Right lobe of liver (tissue), 6 donors: ENCODE measurements around the gene PCGF2. TPM values are rescaled to one million over a fixed set of nuclear protein-coding genes. Genes with fewer than 3 reads are reported as not detected.

Experiments used
- ATAC-seq, 4 donors: fragments of 200-7000 bp; cut with Tn5 transposase; one replicate each; pipeline ENCODE4 v1.9.1; 2020; ENCODE audit warnings: mild to moderate bottlenecking in 4 of 4, moderate library complexity in 4 of 4
- DNase-seq, 3 donors: peaks; one replicate each; pipeline ENCODE4 v3.0.0-alpha.2; 2020
- H3K27ac ChIP-seq, 3 donors: fragments of 200-600 bp; one replicate each; pipeline ENCODE4 v1.8.0; 2022
- H3K27me3 ChIP-seq, 2 donors: fragments of 200-600 bp; one replicate each; pipeline ENCODE4 v1.8.0; 2022
- H3K36me3 ChIP-seq, 4 donors: fragments of 200-600 bp; sonication (generic) in 1 of 4; one replicate each; pipeline versions ENCODE4 v1.5.1 to v1.8.0; 2017 to 2022; ENCODE audit warnings: control low read depth in 1 of 4
- H3K4me1 ChIP-seq, 4 donors: fragments of 200-600 bp; sonication (generic) in 1 of 4; one replicate each; pipeline versions ENCODE4 v1.5.1 to v1.8.0; 2017 to 2022; ENCODE audit warnings: control low read depth in 1 of 4
- H3K4me3 ChIP-seq, 3 donors: fragments of 200-600 bp; one replicate each; pipeline ENCODE4 v1.8.0; 2022
- H3K9me3 ChIP-seq, 4 donors: fragments of 200-600 bp; sonication (generic) in 1 of 4; one replicate each; pipeline versions ENCODE4 v1.5.1 to v1.8.0; 2017 to 2022; ENCODE audit warnings: control low read depth in 1 of 4
- CTCF ChIP-seq, 4 donors: fragments of 200-600 bp in 3 of 4; fragments of 450-650 bp in 1 of 4; IDR thresholded peaks; one replicate each; pipeline versions ENCODE4 v1.5.1 to v1.8.0; 2016 to 2022; ENCODE audit warnings: antibody characterized with exemption in 4 of 4, mild to moderate bottlenecking in 2 of 4
- POLR2A ChIP-seq: fragments of 450-650 bp; IDR thresholded peaks from one replicate; pipeline ENCODE4 v1.6.1; 2017; ENCODE audit warnings: antibody characterized with exemption, mild to moderate bottlenecking
- WGBS: methylation state at CpG from one replicate; pipeline ENCODE4 v1.1.6; 2018; ENCODE audit warnings: low coverage, low lambda C conversion rate; ENCODE audit not compliant: insufficient coverage; ENCODE audit errors: missing lambda C conversion rate; 5-methylcytosine and 5-hydroxymethylcytosine counted together
- intact Hi-C, 2 donors: fragments of 100-400 bp; cut with DNase I; formaldehyde crosslinking; loops; one replicate each; pipeline versions ENCODE4 v1.11.2 to v1.14.1; 2022
- total RNA-seq, 6 experiments: library from RNA; depleted of rRNA in 2 of 6; stranded (reverse); fragments of >200 nt in 2 of 6; fragmentation: NEBNext Ultra II Directional in 3 of 6; extraction: Animal tissue kit (Norgen Biotek cat#: 25700) in 3 of 6; gene quantifications; one replicate each; pipeline versions ENCODE4 v1.1.0 to v1.2.4, GENCODE V29; 2016 to 2023
- donor health status: DM: no; HTN: yes; CAD: no.
- donor health status: DM: no; HTN: no; CAD: no.
- donor health status: DM: no; HTN: no; CAD: no.
- donor health status: DM: no; HTN: yes; CAD: no.
- donor health status: DM: no; HTN: yes; CAD: no.

The PCGF2 gene
- total RNA-seq, 6 experiments from 2014 or later, result 1.7 to 8.0 (median 3.9) TPM

GRCh38 chr17:38715216-38715943 lies 32.8 kb downstream of the PCGF2 start:
- no peaks in the 10 kb centered on the region for H3K9me3 ChIP-seq
- H3K27ac ChIP-seq, result no peak overlapping the region
- H3K36me3 ChIP-seq, result peaks cover 0 to 9% (median 2%) of the 10 kb centered on the region in 4 donors
- WGBS, result 64% methylated on average over 5 of the region's 9 CpGs
- no peaks in the 10 kb centered on the region for H3K4me1 ChIP-seq
- DNase-seq (no peak), ATAC-seq (no peak)
- TF ChIP-seq POLR2A (no peak), CTCF (IDR thresholded peaks at IDR 0.05) (no peak)
- no peaks in the 10 kb centered on the region for H3K27me3 ChIP-seq
- no peak overlapping the region for H3K4me3 ChIP-seq
- intact Hi-C loops, result no loop called here

- Histone ChIP-seq H3K4me1 (no peaks in the 10 kb centered on the region), H3K4me3 (no peak overlapping the region), H3K36me3 (peaks cover 0 to 13% (median 5%) of the 10 kb centered on the region in 4 donors), H3K27ac (no peak overlapping the region), H3K27me3 (no peaks in the 10 kb centered on the region), H3K9me3 (no peaks in the 10 kb centered on the region)
- TF ChIP-seq CTCF (IDR thresholded peaks at IDR 0.05) (no peak), POLR2A (no peak)
- no peak for DNase-seq
- WGBS, result 67% methylated on average over 7 of the region's 11 CpGs
- ATAC-seq, result no peak
- intact Hi-C loops, result no loop called here
Observed at GRCh38 chr17:38713456-38714075, 34.6 kb downstream of the PCGF2 start.

- no peak for TF ChIP-seq CTCF (IDR thresholded peaks at IDR 0.05)
- TF ChIP-seq POLR2A, result no peak
- H3K9me3 ChIP-seq, result no peaks in the 10 kb centered on the region
- H3K4me1 ChIP-seq, result no peaks in the 10 kb centered on the region
- no peaks in the 10 kb centered on the region for H3K27me3 ChIP-seq
- intact Hi-C loops, result no loop called here
- peaks cover 0 to 13% (median 5%) of the 10 kb centered on the region in 4 donors for H3K36me3 ChIP-seq
- ATAC-seq (no peak), DNase-seq (no peak)
- no CpG with 5 or more reads among the region's 10 CpGs for WGBS
- no peak overlapping the region for H3K27ac ChIP-seq
- no peak overlapping the region for H3K4me3 ChIP-seq
Observed at GRCh38 chr17:38712593-38712992, 35.5 kb downstream of the PCGF2 start.

GRCh38 chr17:38711792-38712571 lies 36.2 kb downstream of the PCGF2 start:
- WGBS, result 78% methylated on average over 5 of the region's 26 CpGs
- H3K4me3 ChIP-seq, result no peak overlapping the region
- DNase-seq (no peak), ATAC-seq (no peak)
- no peak overlapping the region for H3K27ac ChIP-seq
- peaks cover 0 to 13% (median 5%) of the 10 kb centered on the region in 4 donors for H3K36me3 ChIP-seq
- no peaks in the 10 kb centered on the region for H3K4me1 ChIP-seq
- no peak for TF ChIP-seq CTCF (IDR thresholded peaks at IDR 0.05)
- TF ChIP-seq POLR2A, result no peak
- no peaks in the 10 kb centered on the region for H3K27me3 ChIP-seq
- no peaks in the 10 kb centered on the region for H3K9me3 ChIP-seq
- intact Hi-C loops, result no loop called here
